BJ (cell line): ENCODE measurements around the gene SLC9A3. TPM values are rescaled to one million over a fixed set of nuclear protein-coding genes. Genes with fewer than 3 reads are reported as not detected.

Source experiments
- CTCF ChIA-PET: fragments of 350-600 bp; formaldehyde crosslinking; extraction: SDS; loops from one replicate; lab custom pipeline; 2021; ENCODE audit warnings: antibody characterized with exemption, inconsistent platforms; lab: Yijun Ruan, JAX
- POLR2A ChIA-PET: fragments of 300-600 bp; sonication (Branson Sonifier 250); formaldehyde crosslinking; extraction: SDS; loops from one replicate; lab custom pipeline; 2021; ENCODE audit warnings: antibody characterized with exemption; lab: Charles Lee
- DNase-seq: peaks from one replicate; pipeline ENCODE4 v3.0.0-alpha.2; 2011; ENCODE audit warnings: low read depth
- H3K27me3 ChIP-seq: 2 replicates; pipeline ENCODE4 v1.6.0; 2011; ENCODE audit warnings: low read length; ENCODE audit not compliant: control insufficient read depth, insufficient read depth
- H3K36me3 ChIP-seq: 2 replicates; pipeline ENCODE4 v1.5.1; 2011; ENCODE audit warnings: low read length; ENCODE audit not compliant: control insufficient read depth, insufficient read depth
- H3K4me3 ChIP-seq: 2 replicates; pipeline ENCODE4 v1.5.1; 2011; ENCODE audit warnings: low read depth, mild to moderate bottlenecking, control low read depth, low read length
- polyA plus RNA-seq: library from polyadenylated mRNA; depleted of rRNA; stranded (reverse); fragments of >200 nt; gene quantifications from 2 replicates; pipeline ENCODE4 v1.2.3, GENCODE V29; 2011
- TF ChIP-seq, protein P1 (sequence below): IDR thresholded peaks from 2 replicates; pipeline ENCODE4 v1.5.1; 2011; ENCODE audit warnings: low read depth, mild to moderate bottlenecking, control low read depth, inconsistent platforms, low read length, moderate library complexity; ENCODE audit not compliant: insufficient read depth

The SLC9A3 gene
- polyA plus RNA-seq, 1 experiment, result 1.2 TPM

DNA sequence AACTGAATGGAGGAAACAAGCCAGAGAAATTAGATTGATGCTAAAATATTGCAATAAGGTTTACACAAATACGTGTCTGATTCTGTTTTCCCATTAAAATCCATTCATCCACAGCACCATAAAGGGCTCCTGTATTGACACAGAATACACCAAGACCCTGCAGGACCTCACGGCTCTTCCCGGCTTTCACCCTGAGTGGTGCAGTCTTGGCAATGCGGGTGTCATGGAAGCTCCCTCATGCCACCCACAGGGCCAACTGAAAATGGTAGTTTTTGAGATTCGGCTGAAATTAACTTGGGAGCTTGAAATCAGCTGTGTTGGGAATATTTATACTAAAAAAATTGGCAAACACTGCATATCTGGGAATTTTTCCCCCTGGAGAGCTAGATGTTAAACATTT, 98.5 kb downstream of the SLC9A3 start:
- Histone ChIP-seq H3K4me3 (no peak overlapping the region), H3K36me3 (peaks cover 28% of the 10 kb centered on the region), H3K27me3 (no peaks in the 10 kb centered on the region)
- no peak for DNase-seq
- ChIA-PET CTCF (interaction anchor here (0.5 to 0.6 kb wide), 2 partner anchors 101 to 107 kb away, joined by 3 read pairs; no protein-coding TSS in a partner anchor), POLR2A (no interaction called here)
- TF ChIP-seq, protein P1, sequence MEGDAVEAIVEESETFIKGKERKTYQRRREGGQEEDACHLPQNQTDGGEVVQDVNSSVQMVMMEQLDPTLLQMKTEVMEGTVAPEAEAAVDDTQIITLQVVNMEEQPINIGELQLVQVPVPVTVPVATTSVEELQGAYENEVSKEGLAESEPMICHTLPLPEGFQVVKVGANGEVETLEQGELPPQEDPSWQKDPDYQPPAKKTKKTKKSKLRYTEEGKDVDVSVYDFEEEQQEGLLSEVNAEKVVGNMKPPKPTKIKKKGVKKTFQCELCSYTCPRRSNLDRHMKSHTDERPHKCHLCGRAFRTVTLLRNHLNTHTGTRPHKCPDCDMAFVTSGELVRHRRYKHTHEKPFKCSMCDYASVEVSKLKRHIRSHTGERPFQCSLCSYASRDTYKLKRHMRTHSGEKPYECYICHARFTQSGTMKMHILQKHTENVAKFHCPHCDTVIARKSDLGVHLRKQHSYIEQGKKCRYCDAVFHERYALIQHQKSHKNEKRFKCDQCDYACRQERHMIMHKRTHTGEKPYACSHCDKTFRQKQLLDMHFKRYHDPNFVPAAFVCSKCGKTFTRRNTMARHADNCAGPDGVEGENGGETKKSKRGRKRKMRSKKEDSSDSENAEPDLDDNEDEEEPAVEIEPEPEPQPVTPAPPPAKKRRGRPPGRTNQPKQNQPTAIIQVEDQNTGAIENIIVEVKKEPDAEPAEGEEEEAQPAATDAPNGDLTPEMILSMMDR, result no peak

DNA sequence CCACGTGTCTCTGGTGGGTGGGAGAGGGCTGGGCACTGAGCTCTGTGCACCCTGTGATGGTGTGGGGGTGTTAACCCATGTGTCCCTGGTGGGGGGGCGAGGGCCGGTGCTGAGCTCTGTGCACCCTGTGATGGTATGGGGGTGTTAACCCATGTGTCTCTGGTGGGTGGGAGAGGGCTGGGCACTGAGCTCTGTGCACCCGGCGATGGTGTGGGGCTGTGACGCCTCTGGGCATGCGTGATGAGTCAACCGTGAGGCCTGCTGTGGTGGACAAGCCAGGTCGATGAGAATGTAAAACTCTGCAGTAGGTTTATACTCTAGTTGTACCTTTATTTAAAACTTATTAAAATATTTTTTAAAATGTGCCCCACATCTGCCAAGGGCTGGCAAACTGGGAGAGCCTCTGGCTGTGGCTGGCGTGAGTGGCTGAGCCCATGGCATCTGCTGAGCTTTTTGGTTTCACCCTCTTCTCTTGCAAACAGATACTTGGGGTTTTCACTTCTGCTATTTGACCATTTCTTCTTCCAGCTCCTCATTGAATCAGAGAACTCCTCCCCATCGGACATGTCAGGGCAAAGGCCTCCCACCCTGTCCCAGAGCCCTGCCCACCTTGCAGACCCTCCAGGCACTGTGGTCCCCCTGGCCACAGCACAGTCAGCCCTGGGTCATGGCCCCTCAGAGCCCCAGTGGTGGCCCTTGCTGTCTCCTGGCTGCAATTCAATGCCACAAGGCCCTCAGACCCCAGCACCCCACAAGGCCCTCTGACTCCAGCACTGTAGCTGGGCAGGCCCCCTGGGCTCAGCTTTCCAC, 99.7 kb downstream of the SLC9A3 start:
- Histone ChIP-seq H3K27me3 (no peaks in the 10 kb centered on the region), H3K36me3 (peaks cover 33% of the 10 kb centered on the region), H3K4me3 (no peak overlapping the region)
- CTCF ChIA-PET, result interaction anchor here (0.9 to 1.4 kb wide), 3 partner anchors 9 to 31 kb away, joined by 3 to 7 read pairs (median 6); no protein-coding TSS in a partner anchor
- DNase-seq, result no peak
- TF ChIP-seq, protein P1, result no peak
- POLR2A ChIA-PET, result no interaction called here

DNA sequence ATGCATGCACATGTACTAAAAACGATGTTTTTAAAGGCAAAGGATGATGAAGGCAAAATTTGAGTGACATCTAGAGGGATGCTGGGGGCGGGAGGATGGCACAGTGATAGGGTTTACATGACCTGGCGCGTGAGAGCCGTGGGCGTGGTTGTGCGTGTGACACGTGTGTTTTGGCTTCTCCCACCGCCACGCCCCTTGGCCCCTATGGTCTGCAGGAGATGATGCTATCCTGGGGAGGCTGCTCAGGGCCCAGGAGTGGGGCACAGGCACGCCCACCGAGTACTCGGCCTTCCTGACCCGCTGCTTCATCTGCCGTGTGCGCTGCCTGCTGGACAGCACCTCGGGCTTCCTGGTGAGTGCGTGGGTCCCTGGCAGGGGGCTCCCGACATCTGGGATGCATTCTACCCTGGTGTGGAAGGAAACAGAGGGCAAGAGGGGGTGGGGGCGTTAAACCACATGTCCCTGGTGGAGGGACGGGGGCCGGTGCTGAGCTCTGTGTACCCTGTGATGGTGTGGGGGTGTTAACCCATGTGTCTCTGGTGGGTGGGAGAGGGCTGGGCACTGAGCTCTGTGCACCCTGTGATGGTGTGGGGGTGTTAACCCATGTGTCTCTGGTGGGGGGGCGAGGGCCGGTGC, 100.5 kb downstream of the SLC9A3 start:
- Histone ChIP-seq H3K4me3 (no peak overlapping the region), H3K36me3 (peaks cover 29% of the 10 kb centered on the region), H3K27me3 (no peaks in the 10 kb centered on the region)
- POLR2A ChIA-PET, result no interaction called here
- TF ChIP-seq, protein P1, result no peak
- CTCF ChIA-PET, result interaction anchor here (1.1 to 1.4 kb wide), 3 partner anchors 9 to 20 kb away, joined by 4 to 7 read pairs (median 6); no protein-coding TSS in a partner anchor
- no peak for DNase-seq

DNA sequence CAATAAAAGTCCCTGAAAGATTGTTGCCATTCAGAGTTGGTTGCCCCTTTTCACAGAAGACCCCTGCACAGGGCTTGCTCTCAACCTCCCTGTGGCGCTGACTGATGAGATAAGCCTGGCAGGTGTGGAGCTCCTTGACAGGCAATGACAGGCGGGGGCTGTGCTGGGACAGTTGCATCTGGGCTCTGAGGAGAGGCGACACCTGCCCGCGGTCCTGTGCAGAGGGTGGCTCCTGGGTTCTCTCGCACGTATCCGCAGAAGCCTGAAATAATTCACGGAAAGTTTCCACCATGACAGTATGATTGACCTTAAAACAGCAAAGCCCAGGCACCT, 101.0 kb downstream of the SLC9A3 start:
- Histone ChIP-seq H3K36me3 (peaks cover 27% of the 10 kb centered on the region), H3K4me3 (no peak overlapping the region), H3K27me3 (no peaks in the 10 kb centered on the region)
- CTCF ChIA-PET, result interaction anchor here (0.8 to 1.1 kb wide), 2 partner anchors 9 to 95 kb away, joined by 3 to 4 read pairs; no protein-coding TSS in a partner anchor
- no peak for DNase-seq
- POLR2A ChIA-PET, result no interaction called here
- TF ChIP-seq, protein P1, result no peak
